ENCODE measurements around the gene CSF1R.
"Not testable (repeated sequence)": the region's sequence is repeated elsewhere in the genome, so short reads cannot be mapped to it uniquely, and the experiment has no call there.

Gene CSF1R

DNA sequence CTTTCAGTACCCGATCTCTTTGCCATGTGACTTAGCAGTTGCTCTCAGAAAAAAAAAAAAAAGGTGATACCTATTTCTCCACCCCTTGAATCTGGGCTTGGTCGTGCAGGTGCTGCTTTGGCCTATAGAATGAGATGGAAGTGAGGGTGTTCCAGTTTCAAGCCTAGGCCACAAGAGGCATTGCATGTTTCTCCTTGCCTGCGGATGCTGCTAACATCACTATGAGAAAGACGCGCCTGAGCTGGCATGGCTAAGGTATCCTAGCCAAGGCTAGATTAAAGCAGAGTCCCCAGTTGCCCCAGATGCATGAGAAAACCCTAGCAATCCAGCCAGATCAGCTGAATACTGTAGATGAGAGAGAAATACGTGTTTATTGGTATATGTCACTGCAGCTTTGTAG, 14.7 kb upstream of the CSF1R start:
- H3K27ac ChIP-seq: no peak overlapping the region

GRCh38 chr5:150097152-150097551, 10.8 kb upstream of the CSF1R start:
- H3K27ac ChIP-seq: no peak overlapping the region
- TF ChIP-seq ZFX (IDR thresholded peaks at IDR 0.05) (no peak), CTCF (conservative IDR thresholded peaks at IDR 0.05) (no peak)

More for the DNA sequence above, 14.7 kb upstream of the CSF1R start:
- no peak for TF ChIP-seq ZFX (IDR thresholded peaks at IDR 0.05)
- no peak for TF ChIP-seq CTCF (conservative IDR thresholded peaks at IDR 0.05)

GRCh38 chr5:150092159-150092787, 5.9 kb upstream of the CSF1R start:
- no peak overlapping the region for H3K27ac ChIP-seq
- no peak for TF ChIP-seq CTCF (conservative IDR thresholded peaks at IDR 0.05)
- TF ChIP-seq ZFX (IDR thresholded peaks at IDR 0.05): no peak

GRCh38 chr5:150085191-150085912, 1.0 kb downstream of the CSF1R start:
- no peak overlapping the region for H3K27ac ChIP-seq
- TF ChIP-seq ZFX (IDR thresholded peaks at IDR 0.05) (no peak), CTCF (conservative IDR thresholded peaks at IDR 0.05) (no peak)

GRCh38 chr5:150084754-150085153, 1.6 kb downstream of the CSF1R start:
- H3K27ac ChIP-seq: not testable (repeated sequence)

DNA sequence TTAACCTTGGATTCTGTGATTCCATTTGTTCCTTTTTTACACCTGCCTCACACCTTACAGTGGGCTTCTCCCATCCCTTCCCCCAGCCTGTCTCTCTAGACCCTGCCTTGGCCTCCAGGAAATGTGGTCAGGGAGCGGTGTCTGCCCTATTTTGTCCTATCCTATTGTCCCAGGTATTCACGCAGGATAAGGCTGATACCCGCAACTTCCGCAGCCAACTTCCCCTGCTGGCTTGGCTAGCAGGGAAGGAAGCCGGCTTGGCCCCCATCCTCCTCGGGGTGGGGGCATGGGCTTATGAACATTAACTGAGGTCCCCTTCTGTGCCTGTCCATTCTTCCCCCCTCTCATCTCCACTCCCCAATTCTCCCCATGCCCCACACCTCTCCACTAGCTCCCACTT, 3.5 kb downstream of the CSF1R start:
- no peak for TF ChIP-seq ZFX (IDR thresholded peaks at IDR 0.05)
- no peak for TF ChIP-seq CTCF (conservative IDR thresholded peaks at IDR 0.05)

DNA sequence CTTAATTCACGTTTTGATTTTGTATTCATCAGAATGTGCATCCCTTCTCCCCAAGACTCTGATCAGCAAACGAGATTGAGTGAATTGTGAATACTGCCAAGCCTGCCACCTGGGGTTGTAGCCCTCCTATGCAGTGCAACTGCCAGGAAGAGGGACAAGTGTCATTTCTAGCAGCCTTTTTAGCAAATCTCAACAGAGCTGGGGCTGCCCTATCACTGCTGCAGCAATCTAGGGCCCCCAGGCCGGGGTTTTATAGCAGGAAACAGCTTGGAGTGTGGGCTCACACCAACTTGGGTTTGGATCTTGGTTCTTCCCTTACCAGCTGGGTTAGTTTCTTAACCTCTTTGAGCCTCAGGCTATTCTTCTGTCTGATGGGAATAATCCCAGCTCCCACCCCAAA, 4.0 kb downstream of the CSF1R start:
- TF ChIP-seq ZFX (IDR thresholded peaks at IDR 0.05): no peak
- no peak for TF ChIP-seq CTCF (conservative IDR thresholded peaks at IDR 0.05)
- no peak overlapping the region for H3K27ac ChIP-seq

More for the DNA sequence above, 3.5 kb downstream of the CSF1R start:
- H3K27ac ChIP-seq: no peak overlapping the region

Data from C4-2B (cell line).